HCT116 (cell line): ENCODE data around the gene PLD2. TPM values are rescaled to one million over a fixed set of nuclear protein-coding genes. Genes with fewer than 3 reads are reported as not detected.

ENCODE experiments used
- ATAC-seq: fragments of 200-7000 bp; cut with Tn5 transposase; 2 replicates; pipeline ENCODE4 v1.9.1; 2020; ENCODE audit warnings: mild to moderate bottlenecking, moderate library complexity
- Bru-seq: library from RNA; stranded (reverse); fragments of 400-500 nt; gene quantifications from one replicate; lab custom pipeline; 2021; lab: Mats Ljungman, UMichigan
- BruChase-seq, 2 experiments: library from RNA; stranded (reverse); fragments of 400-500 nt; gene quantifications; one replicate each; lab custom pipeline; 2021; lab: Mats Ljungman, UMichigan
- BruUV-seq: library from RNA; stranded (reverse); fragments of 400-500 nt; replicated peaks from 2 replicates; lab custom pipeline; 2021; lab: Mats Ljungman, UMichigan
- CTCF ChIA-PET: fragments of 300-600 bp; sonication (Branson Sonifier 250); formaldehyde crosslinking; loops from one replicate; lab custom pipeline; 2021; ENCODE audit warnings: antibody characterized with exemption; lab: Charles Lee
- POLR2A ChIA-PET: fragments of 300-600, 350-600 bp; sonication (Branson Sonifier 250); formaldehyde crosslinking; loops from one replicate; lab custom pipeline; 2021; ENCODE audit warnings: antibody characterized with exemption; lab: Charles Lee
- RAD21 ChIA-PET, 2 experiments: fragments of 300-600 bp; sonication (Branson Sonifier 250); formaldehyde crosslinking; loops; one replicate each; lab custom pipeline; 2023; ENCODE audit warnings: low total read pairs in 2 of 2; ENCODE audit not compliant: uncharacterized antibody in 2 of 2, unreplicated experiment in 2 of 2, low non-redundant PET in 1 of 2; lab: Charles Lee
- DNase-seq: peaks from one replicate; pipeline ENCODE4 v3.0.0-alpha.2; 2010; ENCODE audit warnings: low read depth, low spot score
- H2AFZ ChIP-seq: fragments of 200-600 bp; shearing (Covaris generic), sonication (generic); 2 replicates; pipeline ENCODE4 v1.6.1; 2017; ENCODE audit warnings: low read depth, mixed run types, mixed read lengths, antibody characterized with exemption, low read length; ENCODE audit not compliant: poor library complexity, severe bottlenecking
- H3K27ac ChIP-seq: 2 replicates; pipeline ENCODE4 v1.5.1; 2012; ENCODE audit warnings: low read depth, low read length
- H3K27me3 ChIP-seq: fragments of 200-600 bp; sonication (generic); 2 replicates; pipeline ENCODE4 v1.6.1; 2016; ENCODE audit warnings: mixed run types, low read length, mixed read lengths; ENCODE audit not compliant: insufficient read depth
- H3K36me3 ChIP-seq, 2 experiments: fragments of 200-500 bp in 1 of 2; fragments of 200-600 bp in 1 of 2; sonication (Bioruptor generic) in 1 of 2; sonication (generic) in 1 of 2; 2 replicates each; pipeline versions ENCODE4 v1.5.1 to v1.6.1; 2014 to 2016; ENCODE audit warnings: low read length in 2 of 2, inconsistent platforms in 1 of 2, mixed read lengths in 1 of 2, mixed run types in 1 of 2; ENCODE audit not compliant: insufficient read depth in 2 of 2, control insufficient read depth in 1 of 2
- H3K4me1 ChIP-seq, 2 experiments: fragments of 200-600 bp in 1 of 2; sonication (generic) in 1 of 2; 2 replicates each; pipeline versions ENCODE4 v1.5.1 to v1.6.1; 2012 to 2017; ENCODE audit warnings: low read length in 2 of 2, inconsistent platforms in 1 of 2, mild to moderate bottlenecking in 1 of 2, mixed read lengths in 1 of 2, mixed run types in 1 of 2, moderate library complexity in 1 of 2; ENCODE audit not compliant: insufficient read depth in 2 of 2, control insufficient read depth in 1 of 2
- H3K4me2 ChIP-seq: fragments of 200-600 bp; sonication (generic); 2 replicates; pipeline ENCODE4 v1.6.1; 2017; ENCODE audit warnings: mixed run types, low read length, mixed read lengths
- H3K4me3 ChIP-seq, 2 experiments: fragments of 200-600 bp in 1 of 2; sonication (generic) in 1 of 2; replicated peaks in 1 of 2; 2 replicates each; pipeline ENCODE4 v1.5.1; 2011 to 2016; ENCODE audit warnings: low read length in 2 of 2, control low read depth in 1 of 2, low read depth in 1 of 2, mild to moderate bottlenecking in 1 of 2, mixed read lengths in 1 of 2, mixed run types in 1 of 2
- H3K79me2 ChIP-seq: fragments of 200-600 bp; sonication (generic); 2 replicates; pipeline ENCODE4 v1.6.1; 2017; ENCODE audit warnings: mild to moderate bottlenecking, mixed run types, low read length, moderate library complexity, mixed read lengths; ENCODE audit not compliant: insufficient read depth
- H3K9ac ChIP-seq: fragments of 200-600 bp; sonication (generic); 2 replicates; pipeline ENCODE4 v1.6.1; 2016; ENCODE audit warnings: low read length, mixed read lengths
- H3K9me2 ChIP-seq: fragments of 200-600 bp; sonication (generic), shearing (Covaris generic); 2 replicates; pipeline ENCODE4 v1.6.1; 2017; ENCODE audit warnings: mixed run types, mild to moderate bottlenecking, moderate library complexity; ENCODE audit not compliant: insufficient read depth
- H3K9me3 ChIP-seq, 2 experiments: fragments of 200-500 bp in 1 of 2; fragments of 200-600 bp in 1 of 2; sonication (Bioruptor generic) in 1 of 2; sonication (generic) in 1 of 2; 2 replicates each; pipeline ENCODE4 v1.6.1; 2014 to 2017; ENCODE audit warnings: low read length in 2 of 2, mixed read lengths in 2 of 2, inconsistent platforms in 1 of 2, low read depth in 1 of 2, mild to moderate bottlenecking in 1 of 2, mixed run types in 1 of 2, moderate library complexity in 1 of 2; ENCODE audit not compliant: control insufficient read depth in 1 of 2, insufficient read depth in 1 of 2
- H4K20me1 ChIP-seq: fragments of 200-600 bp; sonication (generic), shearing (Covaris generic); 2 replicates; pipeline ENCODE4 v1.6.1; 2017; ENCODE audit warnings: mixed run types, mild to moderate bottlenecking, moderate library complexity; ENCODE audit not compliant: insufficient read depth
- CBX3 ChIP-seq: IDR thresholded peaks from 2 replicates; pipeline ENCODE4 v1.6.1; 2012; ENCODE audit warnings: low read depth
- CEBPB ChIP-seq: IDR thresholded peaks from 2 replicates; pipeline ENCODE4 v1.6.1; 2012; ENCODE audit warnings: low read depth
- EGR1 ChIP-seq: IDR thresholded peaks from 2 replicates; pipeline ENCODE4 v1.6.1; 2012; ENCODE audit warnings: low read depth
- EZH2 ChIP-seq: fragments of 200-600 bp; sonication (generic); IDR thresholded peaks from 2 replicates; pipeline ENCODE4 v1.6.1; 2017; ENCODE audit warnings: antibody characterized with exemption, mixed run types
- EZH2phosphoT487 ChIP-seq: fragments of 200-600 bp; IDR thresholded peaks from 2 replicates; pipeline ENCODE4 v1.6.1; 2018; ENCODE audit warnings: antibody characterized with exemption, borderline replicate concordance
- JUND ChIP-seq: IDR thresholded peaks from 2 replicates; pipeline ENCODE4 v1.6.1; 2012
- POLR2A ChIP-seq: IDR thresholded peaks from 2 replicates; pipeline ENCODE4 v1.7.0; 2011; ENCODE audit warnings: borderline replicate concordance; ENCODE audit not compliant: insufficient read depth, insufficient read length; ENCODE audit errors: extremely low read depth
- POLR2AphosphoS5 ChIP-seq: IDR thresholded peaks from 2 replicates; pipeline ENCODE4 v1.6.1; 2011; ENCODE audit warnings: mild to moderate bottlenecking, low read depth, low read length, moderate library complexity
- RAD21 ChIP-seq: IDR thresholded peaks from 2 replicates; pipeline ENCODE4 v1.6.1; 2012; ENCODE audit warnings: low read depth, mild to moderate bottlenecking
- SIN3A ChIP-seq: IDR thresholded peaks from 2 replicates; pipeline ENCODE4 v1.6.1; 2012; ENCODE audit warnings: low read depth
- SRF ChIP-seq: IDR thresholded peaks from 2 replicates; pipeline ENCODE4 v1.6.1; 2012; ENCODE audit warnings: low read depth
- TCF7L2 ChIP-seq: IDR thresholded peaks from 2 replicates; pipeline ENCODE4 v1.7.0; 2011; ENCODE audit warnings: borderline replicate concordance, inconsistent platforms; ENCODE audit not compliant: insufficient read depth, insufficient read length; ENCODE audit errors: extremely low read depth
- ZFX ChIP-seq: fragments of 450-650 bp; IDR thresholded peaks from 2 replicates; pipeline ENCODE4 v1.6.1; 2017
- ZNF274 ChIP-seq: fragments of 200-500 bp; sonication (Bioruptor generic); IDR thresholded peaks from 2 replicates; pipeline ENCODE4 v1.6.1; 2014; ENCODE audit warnings: mild to moderate bottlenecking, low read depth, low read length, inconsistent platforms
- intact Hi-C: fragments of 100-400 bp; cut with micrococcal nuclease; formaldehyde crosslinking; loops from 2 replicates; pipeline ENCODE4 v1.10.0; 2022
- long read RNA-seq: library from polyadenylated mRNA; unstranded; transcript quantifications from one replicate; pipeline ENCODE4 v2.0.0, GENCODE V29; 2021; ENCODE audit not compliant: unreplicated experiment
- polyA plus RNA-seq: library from polyadenylated mRNA; unstranded; fragments of >200 nt; gene quantifications from 2 replicates; pipeline ENCODE4 v1.2.1, GENCODE V29; 2012; ENCODE audit warnings: missing spikeins
- total RNA-seq: library from RNA; stranded (reverse); gene quantifications from one replicate; pipeline ENCODE4 v1.2.1, GENCODE V29; 2021; ENCODE audit not compliant: unreplicated experiment
- TF ChIP-seq, protein P1 (sequence below): IDR thresholded peaks from 2 replicates; pipeline ENCODE4 v1.6.1; 2012
- TF ChIP-seq, protein P2 (sequence below): IDR thresholded peaks from 2 replicates; pipeline ENCODE4 v1.6.1; 2011; ENCODE audit warnings: mild to moderate bottlenecking, low read length, moderate library complexity; ENCODE audit not compliant: insufficient replicate concordance; ENCODE audit errors: extremely low read depth
- TF ChIP-seq, protein P3 (sequence below): IDR thresholded peaks from 2 replicates; pipeline ENCODE4 v1.6.1; 2012

Gene PLD2, protein sequence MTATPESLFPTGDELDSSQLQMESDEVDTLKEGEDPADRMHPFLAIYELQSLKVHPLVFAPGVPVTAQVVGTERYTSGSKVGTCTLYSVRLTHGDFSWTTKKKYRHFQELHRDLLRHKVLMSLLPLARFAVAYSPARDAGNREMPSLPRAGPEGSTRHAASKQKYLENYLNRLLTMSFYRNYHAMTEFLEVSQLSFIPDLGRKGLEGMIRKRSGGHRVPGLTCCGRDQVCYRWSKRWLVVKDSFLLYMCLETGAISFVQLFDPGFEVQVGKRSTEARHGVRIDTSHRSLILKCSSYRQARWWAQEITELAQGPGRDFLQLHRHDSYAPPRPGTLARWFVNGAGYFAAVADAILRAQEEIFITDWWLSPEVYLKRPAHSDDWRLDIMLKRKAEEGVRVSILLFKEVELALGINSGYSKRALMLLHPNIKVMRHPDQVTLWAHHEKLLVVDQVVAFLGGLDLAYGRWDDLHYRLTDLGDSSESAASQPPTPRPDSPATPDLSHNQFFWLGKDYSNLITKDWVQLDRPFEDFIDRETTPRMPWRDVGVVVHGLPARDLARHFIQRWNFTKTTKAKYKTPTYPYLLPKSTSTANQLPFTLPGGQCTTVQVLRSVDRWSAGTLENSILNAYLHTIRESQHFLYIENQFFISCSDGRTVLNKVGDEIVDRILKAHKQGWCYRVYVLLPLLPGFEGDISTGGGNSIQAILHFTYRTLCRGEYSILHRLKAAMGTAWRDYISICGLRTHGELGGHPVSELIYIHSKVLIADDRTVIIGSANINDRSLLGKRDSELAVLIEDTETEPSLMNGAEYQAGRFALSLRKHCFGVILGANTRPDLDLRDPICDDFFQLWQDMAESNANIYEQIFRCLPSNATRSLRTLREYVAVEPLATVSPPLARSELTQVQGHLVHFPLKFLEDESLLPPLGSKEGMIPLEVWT
- total RNA-seq (47.7 TPM), Bru-seq, nascent RNA (percentile 53 among the genes with signal in this experiment), BruChase-seq, experiment 1, labeled RNA remaining after a 6-hour chase (percentile 76 among the genes with signal in this experiment), BruChase-seq, experiment 2, labeled RNA remaining after a 2-hour chase (percentile 74 among the genes with signal in this experiment)
- 39.8 and 42.3 TPM in 2 replicates for polyA plus RNA-seq
- long read RNA-seq, transcript PLD2-201 (25 exons, 3,503 nt), result major isoform, 33 of 75 reads
- long read RNA-seq, partial matches to known transcripts, result 16 of 75 reads
- long read RNA-seq, other reads (novel, unspliced or antisense), result 24 of 75 reads

DNA sequence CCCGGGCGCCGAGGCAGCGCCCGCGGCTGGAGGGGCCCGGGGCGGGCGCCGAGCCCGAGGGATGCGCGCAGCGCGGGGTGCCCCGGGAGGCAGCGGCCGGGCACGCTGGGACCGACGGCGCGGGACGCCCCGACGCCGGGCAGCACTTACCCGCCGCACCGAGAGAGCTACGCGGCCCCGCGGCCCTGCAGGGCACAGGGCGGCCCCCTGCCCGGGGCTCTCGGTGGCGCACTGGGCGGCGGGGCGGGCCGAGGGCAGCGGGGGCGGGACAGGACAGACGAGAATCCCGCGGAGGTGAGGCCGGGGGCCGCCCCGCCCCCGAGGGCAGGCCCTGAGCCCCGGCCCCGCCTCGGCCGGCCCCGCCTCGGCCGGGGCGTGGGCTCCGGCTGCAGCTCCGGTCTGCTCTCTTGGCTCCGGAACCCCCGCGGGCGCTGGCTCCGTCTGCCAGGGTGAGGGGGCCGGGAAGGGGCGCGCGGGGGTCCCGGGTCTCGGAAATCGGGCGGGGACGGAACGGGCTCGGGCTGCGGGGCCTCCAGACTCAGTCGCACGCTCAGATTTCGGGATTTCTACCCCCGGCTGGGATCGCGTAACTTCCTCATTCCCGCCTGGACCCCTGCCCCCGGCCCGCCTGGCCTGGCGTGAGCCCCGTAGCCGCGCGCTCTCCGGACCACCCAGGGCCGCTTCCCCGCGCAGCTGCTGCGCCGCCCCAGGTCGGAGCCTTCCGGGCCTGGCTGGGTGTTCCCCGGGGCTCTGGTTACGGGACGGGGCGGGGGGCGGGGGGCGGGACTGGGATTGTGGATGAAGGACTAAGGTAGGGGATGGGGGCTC lies at the start of gene PLD2:
TSS of gene PLD2 (plus strand) at position 376 of the 828 bp plus-strand sequence. CDS start 621 bp downstream, outside the sequence.
- Histone ChIP-seq H3K79me2 (no peaks in the 10 kb centered on the region), H3K27me3 (no peaks in the 10 kb centered on the region), H4K20me1 (no peaks in the 10 kb centered on the region), H3K27ac (peak within 1 kb of the TSS; percentile 76), H3K4me3 (peak within 1 kb of the TSS; percentile 64 to 84), H3K4me1 (peaks cover 12 to 13% of the 10 kb centered on the region in 2 experiments), H3K9me2 (no peaks in the 10 kb centered on the region), H2AFZ (no peak within 1 kb of the TSS), H3K4me2 (peak within 1 kb of the TSS; percentile 85), H3K36me3 (peaks cover 5 to 7% of the 10 kb centered on the region in 2 experiments; a peak in 3 of 4 replicates), H3K9me3 (no peaks in the 10 kb centered on the region), H3K9ac (peak within 1 kb of the TSS; percentile 77)
- intact Hi-C loops, result no loop called here
- ChIA-PET RAD21 (no interaction called here), POLR2A (interaction anchor here (0.6 to 1.2 kb wide), 3 partner anchors 11 to 653 kb away, joined by 3 to 5 read pairs (median 5); partner anchors contain the start of gene PSMB6), CTCF (interaction anchor here (0.8 to 1.8 kb wide), 2 partner anchors 17 to 74 kb away, joined by 3 to 6 read pairs; no protein-coding TSS in a partner anchor)
- BruUV-seq, result no TSS peak
- peak; percentile 98 for ATAC-seq
- DNase-seq, result peak; percentile 42
- TF ChIP-seq JUND (no peak), EZH2 (no peak), ZFX (peak; percentile 86; the same call in 1 of the 2 replicates), POLR2A (peak; percentile 46), CBX3 (no peak), SRF (no peak), EGR1 (peak; percentile 51; the same call in 1 of the 2 replicates), ZNF274 (no peak), EZH2phosphoT487 (no peak), RAD21 (no peak), TCF7L2 (no peak), CEBPB (no peak), SIN3A (0 out of 2 replicates have a peak, but pooled peaks have one; percentile 35), POLR2AphosphoS5 (peak; percentile 88)
- TF ChIP-seq, protein P1, sequence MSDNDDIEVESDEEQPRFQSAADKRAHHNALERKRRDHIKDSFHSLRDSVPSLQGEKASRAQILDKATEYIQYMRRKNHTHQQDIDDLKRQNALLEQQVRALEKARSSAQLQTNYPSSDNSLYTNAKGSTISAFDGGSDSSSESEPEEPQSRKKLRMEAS, result no peak
- TF ChIP-seq, protein P2, sequence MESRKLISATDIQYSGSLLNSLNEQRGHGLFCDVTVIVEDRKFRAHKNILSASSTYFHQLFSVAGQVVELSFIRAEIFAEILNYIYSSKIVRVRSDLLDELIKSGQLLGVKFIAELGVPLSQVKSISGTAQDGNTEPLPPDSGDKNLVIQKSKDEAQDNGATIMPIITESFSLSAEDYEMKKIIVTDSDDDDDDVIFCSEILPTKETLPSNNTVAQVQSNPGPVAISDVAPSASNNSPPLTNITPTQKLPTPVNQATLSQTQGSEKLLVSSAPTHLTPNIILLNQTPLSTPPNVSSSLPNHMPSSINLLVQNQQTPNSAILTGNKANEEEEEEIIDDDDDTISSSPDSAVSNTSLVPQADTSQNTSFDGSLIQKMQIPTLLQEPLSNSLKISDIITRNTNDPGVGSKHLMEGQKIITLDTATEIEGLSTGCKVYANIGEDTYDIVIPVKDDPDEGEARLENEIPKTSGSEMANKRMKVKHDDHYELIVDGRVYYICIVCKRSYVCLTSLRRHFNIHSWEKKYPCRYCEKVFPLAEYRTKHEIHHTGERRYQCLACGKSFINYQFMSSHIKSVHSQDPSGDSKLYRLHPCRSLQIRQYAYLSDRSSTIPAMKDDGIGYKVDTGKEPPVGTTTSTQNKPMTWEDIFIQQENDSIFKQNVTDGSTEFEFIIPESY, result peak; percentile 75
- TF ChIP-seq, protein P3, sequence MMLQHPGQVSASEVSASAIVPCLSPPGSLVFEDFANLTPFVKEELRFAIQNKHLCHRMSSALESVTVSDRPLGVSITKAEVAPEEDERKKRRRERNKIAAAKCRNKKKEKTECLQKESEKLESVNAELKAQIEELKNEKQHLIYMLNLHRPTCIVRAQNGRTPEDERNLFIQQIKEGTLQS, result no peak
